GM12878 (cell line): ENCODE data around the gene SCGB1A1. TPM values are rescaled to one million over a fixed set of nuclear protein-coding genes. Genes with fewer than 3 reads are reported as not detected.

Experiments
- ATAC-seq: fragments of 200-7000 bp; cut with Tn5 transposase; 3 replicates; pipeline ENCODE4 v1.9.1; 2020; ENCODE audit warnings: mild to moderate bottlenecking, moderate library complexity
- BruUV-seq: library from RNA; stranded (reverse); fragments of 400-500 nt; replicated peaks from 2 replicates; lab custom pipeline; 2021; lab: Mats Ljungman, UMichigan
- CTCF ChIA-PET: fragments of 300-600 bp; sonication (Branson Sonifier 250); formaldehyde crosslinking; extraction: SDS; loops from one replicate; lab custom pipeline; 2021; ENCODE audit warnings: inconsistent platforms; lab: Yijun Ruan, JAX
- POLR2A ChIA-PET: fragments of 350-600 bp; formaldehyde crosslinking; extraction: SDS; loops from one replicate; lab custom pipeline; 2021; ENCODE audit warnings: inconsistent platforms; lab: Charles Lee
- RAD21 ChIA-PET: fragments of 300-600 bp; sonication (Branson Sonifier 250); formaldehyde crosslinking; loops from one replicate; lab custom pipeline; 2023; ENCODE audit warnings: antibody characterized with exemption; ENCODE audit not compliant: unreplicated experiment; lab: Charles Lee
- SMC1A ChIA-PET: fragments of 300-600 bp; sonication (Branson Sonifier 250); formaldehyde crosslinking; loops from one replicate; lab custom pipeline; 2023; ENCODE audit not compliant: unreplicated experiment, uncharacterized antibody; lab: Charles Lee
- DNase-seq: peaks from one replicate; pipeline ENCODE4 v3.0.0-alpha.2; 2011; ENCODE audit warnings: low read depth, low spot score
- FAIRE-seq: peaks from 3 replicates; lab custom pipeline; 2011; peaks lifted over from hg19 to GRCh38; lab: Jason Lieb, UNC
- H2AFZ ChIP-seq: 2 replicates; pipeline ENCODE4 v1.6.0; 2011; ENCODE audit warnings: low read depth, low read length, control low read depth; ENCODE audit not compliant: control insufficient read depth
- H3K27ac ChIP-seq: 2 replicates; pipeline ENCODE4 v1.5.1; 2011; ENCODE audit warnings: control low read depth; ENCODE audit not compliant: control insufficient read depth, insufficient read depth
- H3K27me3 ChIP-seq, 2 experiments: replicated peaks in 1 of 2; 2 replicates each; pipeline versions ENCODE4 v1.6.0 to v1.6.1; 2011; ENCODE audit warnings: low read length in 1 of 2; ENCODE audit not compliant: control insufficient read depth in 2 of 2, insufficient read depth in 2 of 2
- H3K36me3 ChIP-seq, 2 experiments: 2 replicates each; pipeline ENCODE4 v1.5.1; 2011; ENCODE audit warnings: low read length in 1 of 2; ENCODE audit not compliant: control insufficient read depth in 2 of 2, insufficient read depth in 2 of 2
- H3K4me1 ChIP-seq: 2 replicates; pipeline ENCODE4 v1.6.1; 2011; ENCODE audit warnings: mild to moderate bottlenecking, low read length, moderate library complexity, mixed read lengths; ENCODE audit not compliant: control insufficient read depth, insufficient read depth
- H3K4me2 ChIP-seq: 2 replicates; pipeline ENCODE4 v1.6.0; 2011; ENCODE audit warnings: control low read depth; ENCODE audit not compliant: control insufficient read depth, insufficient read depth
- H3K4me3 ChIP-seq: fragments of 200-600 bp; sonication (generic); 2 replicates; pipeline ENCODE4 v1.5.1; 2016
- H3K79me2 ChIP-seq: 2 replicates; pipeline ENCODE4 v1.6.0; 2011; ENCODE audit warnings: low read length; ENCODE audit not compliant: control insufficient read depth, insufficient read depth
- H3K9ac ChIP-seq: 2 replicates; pipeline ENCODE4 v1.8.0; 2011; ENCODE audit warnings: low read length, control low read depth, mixed read lengths; ENCODE audit not compliant: control insufficient read depth, insufficient read depth
- H3K9me3 ChIP-seq: replicated peaks from 3 replicates; pipeline ENCODE4 v1.5.1; 2011; ENCODE audit warnings: mild to moderate bottlenecking, low read length; ENCODE audit not compliant: control insufficient read depth, insufficient read depth
- H4K20me1 ChIP-seq: 2 replicates; pipeline ENCODE4 v1.6.0; 2011; ENCODE audit not compliant: control insufficient read depth, insufficient read depth
- BHLHE40 ChIP-seq, 2 experiments: fragments of 450-650 bp in 1 of 2; IDR thresholded peaks; 2 replicates each; pipeline ENCODE4 v1.6.1; 2011 to 2017; ENCODE audit warnings: low read depth in 2 of 2, borderline replicate concordance in 1 of 2, improper control_type of control experiment in 1 of 2, low read length in 1 of 2, mild to moderate bottlenecking in 1 of 2
- RELB ChIP-seq: fragments of 450-650 bp; IDR thresholded peaks from 2 replicates; pipeline ENCODE4 v1.6.1; 2017; ENCODE audit warnings: low read depth, mild to moderate bottlenecking, moderate library complexity
- ZBED1 ChIP-seq: IDR thresholded peaks from 2 replicates; pipeline ENCODE4 v1.6.1; 2016; ENCODE audit warnings: borderline replicate concordance
- ZNF274 ChIP-seq: IDR thresholded peaks from one replicate; pipeline ENCODE4 v1.8.0; 2011; ENCODE audit not compliant: insufficient read length, insufficient read depth
- WGBS: methylation state at CpG from one replicate; pipeline ENCODE4 v1.1.6; 2016; ENCODE audit warnings: low lambda C conversion rate; ENCODE audit not compliant: insufficient replicate concordance, insufficient coverage; ENCODE audit errors: missing lambda C conversion rate; 5-methylcytosine and 5-hydroxymethylcytosine counted together
- in situ Hi-C: fragments of 300-500 bp; cut with MboI; formaldehyde crosslinking; loops from 9 replicates; pipeline ENCODE4 v1.14.3; 2018; ENCODE audit warnings: mixed read lengths
- intact Hi-C: fragments of 100-400 bp; cut with micrococcal nuclease; formaldehyde crosslinking; loops from one replicate; pipeline ENCODE4 v1.14.2; 2022; ENCODE audit not compliant: unreplicated experiment
- polyA plus RNA-seq, 11 experiments: library from polyadenylated mRNA; depleted of rRNA in 4 of 11; unstranded in 6 of 11; stranded (reverse) in 5 of 11; fragments of >200 nt; fragmentation: Nextera tagmentation in 4 of 11; fragmentation: Illumina TruSeq in 1 of 11; extraction: Ambion mirVana in 4 of 11; extraction: Trizol in 1 of 11; gene quantifications; 1 replicate in 1 of 11; 2 replicates in 10 of 11; pipeline versions ENCODE4 v1.2.1 to v1.2.3, GENCODE V29; 2011 to 2016; ENCODE audit warnings: inconsistent platforms in 2 of 11, missing spikeins in 2 of 11, low read depth in 1 of 11
- total RNA-seq, 4 experiments: library from RNA; depleted of rRNA in 3 of 4; stranded (reverse); fragments of >200 nt in 3 of 4; fragmentation: Illumina TruSeq in 1 of 4; extraction: Trizol in 1 of 4; gene quantifications; 2 replicates each; pipeline versions ENCODE4 v1.2.1 to v1.2.3, GENCODE V29; 2013 to 2021

Gene SCGB1A1
- total and polyA plus RNA-seq, 10 of the 15 experiments (the other 5 are each of a cell fraction or from before 2014, with no cell fraction given): not detected

- Histone ChIP-seq H3K27ac (no peak overlapping the region), H3K27me3 (no peaks in the 10 kb centered on the region), H3K9ac (no peak overlapping the region), H3K4me2 (no peak overlapping the region), H3K9me3 (no peaks in the 10 kb centered on the region), H3K36me3 (no peaks in the 10 kb centered on the region), H3K4me3 (no peak overlapping the region), H4K20me1 (no peaks in the 10 kb centered on the region)
- FAIRE-seq (no peak), DNase-seq (no peak)
- ChIA-PET RAD21 (interaction anchor here (1.3 to 1.7 kb wide), 4 partner anchors 11 to 168 kb away, joined by 3 to 6 read pairs (median 4); no protein-coding TSS in a partner anchor), POLR2A (interaction anchor here (0.8 kb wide), 1 partner anchor 29 kb away, joined by 3 read pairs; no protein-coding TSS in a partner anchor)
- WGBS: 37% methylated on average over 3 of the region's 3 CpGs
- in situ Hi-C loops: no loop called here
- intact Hi-C loops: loop anchor here (10.0 kb wide), 1 partner anchor 472 kb away; no protein-coding TSS in a partner anchor
- TF ChIP-seq ZNF274 (no peak), RELB (no peak), BHLHE40 (IDR thresholded peaks at IDR 0.05; ENCODE audit: borderline replicate concordance in 1 of 2, low read depth in 2 of 2, low read length in 1 of 2) (no peak), ZBED1 (no peak)
- TF ChIP-seq, all 136 proteins: peak for 0
- CTCF ChIA-PET: interaction anchor here (0.6 to 4.8 kb wide), 6 partner anchors 11 to 375 kb away, joined by 3 to 48 read pairs (median 23); partner anchors contain the start of gene ASRGL1
- no TSS peak for BruUV-seq
- ATAC-seq: no peak
- no peaks in the 10 kb centered on the region for H3K4me1 ChIP-seq
- H2AFZ ChIP-seq: no peak overlapping the region
- no peaks in the 10 kb centered on the region for H3K79me2 ChIP-seq
- SMC1A ChIA-PET: interaction anchor here (0.8 to 1.7 kb wide), 5 partner anchors 12 to 170 kb away, joined by 3 to 5 read pairs (median 3); no protein-coding TSS in a partner anchor
These were observed 26.3 kb upstream of the SCGB1A1 start for GRCh38 chr11:62392506-62392905.
